WTC11 (cell line): ENCODE data around the gene RBFA. TPM values are rescaled to one million over a fixed set of nuclear protein-coding genes. Genes with fewer than 3 reads are reported as not detected.

Experiments
- ATAC-seq: fragments of 200-7000 bp; cut with Tn5 transposase; 2 replicates; pipeline ENCODE4 v1.10.0; 2021; ENCODE audit warnings: mild to moderate bottlenecking, moderate library complexity
- CTCF ChIA-PET: fragments of 300-600 bp; sonication (Branson Sonifier 250); formaldehyde crosslinking; loops from one replicate; lab custom pipeline; 2021; ENCODE audit warnings: antibody characterized with exemption; lab: Charles Lee
- POLR2A ChIA-PET: fragments of 350-600 bp; sonication (Branson Sonifier 250); formaldehyde crosslinking; loops from one replicate; lab custom pipeline; 2021; ENCODE audit warnings: antibody characterized with exemption; lab: Charles Lee
- DNase-seq: peaks from one replicate; pipeline ENCODE4 v3.0.0; 2021; ENCODE audit warnings: low spot score
- H3K27ac Mint-ChIP-seq: 2 replicates; pipeline ENCODE4 v1.8.0; 2021; ENCODE audit warnings: mixed read lengths
- H3K27me3 Mint-ChIP-seq: 2 replicates; pipeline ENCODE4 v1.8.0; 2021; ENCODE audit warnings: low read depth, mild to moderate bottlenecking, moderate library complexity, mixed read lengths
- H3K36me3 Mint-ChIP-seq: 2 replicates; pipeline ENCODE4 v1.8.0; 2021; ENCODE audit warnings: mixed read lengths
- H3K4me1 Mint-ChIP-seq: 2 replicates; pipeline ENCODE4 v1.8.0; 2022; ENCODE audit warnings: mixed read lengths
- H3K4me3 Mint-ChIP-seq: 2 replicates; pipeline ENCODE4 v1.8.0; 2021; ENCODE audit warnings: mild to moderate bottlenecking, moderate library complexity, mixed read lengths
- H3K9me3 Mint-ChIP-seq: 2 replicates; pipeline ENCODE4 v1.8.0; 2021; ENCODE audit warnings: mixed read lengths
- ARID4B ChIP-seq: sonication (generic); formaldehyde crosslinking; IDR thresholded peaks from 2 replicates; pipeline ENCODE4 v1.8.0; 2023; ENCODE audit warnings: missing genetic modification reagents, mild to moderate bottlenecking, borderline replicate concordance
- E2F1 ChIP-seq: sonication (generic); formaldehyde crosslinking; IDR thresholded peaks from 2 replicates; pipeline ENCODE4 v1.8.0; 2022; ENCODE audit warnings: mild to moderate bottlenecking, missing genetic modification reagents
- ETV6 ChIP-seq: sonication (generic); formaldehyde crosslinking; IDR thresholded peaks from 2 replicates; pipeline ENCODE4 v1.8.1; 2022; ENCODE audit warnings: mild to moderate bottlenecking, missing genetic modification reagents
- GABPB1 ChIP-seq: sonication (generic); formaldehyde crosslinking; IDR thresholded peaks from 2 replicates; pipeline ENCODE4 v1.8.1; 2023; ENCODE audit warnings: mild to moderate bottlenecking, missing genetic modification reagents
- IRF2 ChIP-seq: sonication (generic); formaldehyde crosslinking; IDR thresholded peaks from 2 replicates; pipeline ENCODE4 v1.8.0; 2022; ENCODE audit warnings: low read depth, missing genetic modification reagents, borderline replicate concordance
- NR3C1 ChIP-seq: sonication (generic); formaldehyde crosslinking; conservative IDR thresholded peaks from 2 replicates; pipeline ENCODE4 v1.8.1; 2023; ENCODE audit warnings: low read depth, mild to moderate bottlenecking, missing genetic modification reagents
- PRRX2 ChIP-seq: fragments of 250-450 bp; sonication (Bioruptor Pico); IDR thresholded peaks from 2 replicates; pipeline ENCODE4 v1.8.0; 2021; ENCODE audit warnings: mild to moderate bottlenecking
- ZNF138 ChIP-seq: sonication (generic); formaldehyde crosslinking; conservative IDR thresholded peaks from 2 replicates; pipeline ENCODE4 v1.8.1; 2022; ENCODE audit warnings: mild to moderate bottlenecking, moderate library complexity, missing genetic modification reagents
- ZNF281 ChIP-seq: sonication (generic); formaldehyde crosslinking; IDR thresholded peaks from 2 replicates; pipeline ENCODE4 v1.8.0; 2023; ENCODE audit warnings: mild to moderate bottlenecking, missing genetic modification reagents
- ZNF396 ChIP-seq: fragments of 250-450 bp; sonication (Bioruptor Pico); IDR thresholded peaks from 2 replicates; pipeline ENCODE4 v1.8.0; 2021; ENCODE audit warnings: mild to moderate bottlenecking, moderate library complexity, borderline replicate concordance
- ZNF425 ChIP-seq: fragments of 250-450 bp; sonication (Bioruptor Pico); conservative IDR thresholded peaks from 2 replicates; pipeline ENCODE4 v1.9.0; 2021; ENCODE audit warnings: mild to moderate bottlenecking
- total RNA-seq: library from RNA; stranded (reverse); gene quantifications from 3 replicates; pipeline ENCODE4 v1.2.3, GENCODE V29; 2021
- TF ChIP-seq, protein P1 (sequence below): sonication (generic); formaldehyde crosslinking; conservative IDR thresholded peaks from 2 replicates; pipeline ENCODE4 v1.8.1; 2022; ENCODE audit warnings: mild to moderate bottlenecking, missing genetic modification reagents
- TF ChIP-seq, protein P2 (sequence below): sonication (generic); formaldehyde crosslinking; IDR thresholded peaks from 2 replicates; pipeline ENCODE4 v1.8.1; 2022; ENCODE audit warnings: low read depth, missing genetic modification reagents, borderline replicate concordance
- TF ChIP-seq, protein P3 (sequence below): fragments of 250-450 bp; sonication (Bioruptor Pico); IDR thresholded peaks from 2 replicates; pipeline ENCODE4 v2.1.2; 2022; ENCODE audit warnings: mild to moderate bottlenecking, moderate library complexity
- TF ChIP-seq, protein P4 (sequence below): sonication (generic); formaldehyde crosslinking; IDR thresholded peaks from 2 replicates; pipeline ENCODE4 v1.8.0; 2022; ENCODE audit warnings: missing genetic modification reagents
- TF ChIP-seq, protein P5 (sequence below): sonication (generic); formaldehyde crosslinking; IDR thresholded peaks from 2 replicates; pipeline ENCODE4 v1.8.1; 2022; ENCODE audit warnings: missing genetic modification reagents, borderline replicate concordance

The RBFA gene
- total RNA-seq, 1 experiment from 2014 or later = 37.1 TPM

- TF ChIP-seq, protein P1, sequence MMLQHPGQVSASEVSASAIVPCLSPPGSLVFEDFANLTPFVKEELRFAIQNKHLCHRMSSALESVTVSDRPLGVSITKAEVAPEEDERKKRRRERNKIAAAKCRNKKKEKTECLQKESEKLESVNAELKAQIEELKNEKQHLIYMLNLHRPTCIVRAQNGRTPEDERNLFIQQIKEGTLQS (CRISPR knock-in tag) = no peak
- TF ChIP-seq, protein P2, sequence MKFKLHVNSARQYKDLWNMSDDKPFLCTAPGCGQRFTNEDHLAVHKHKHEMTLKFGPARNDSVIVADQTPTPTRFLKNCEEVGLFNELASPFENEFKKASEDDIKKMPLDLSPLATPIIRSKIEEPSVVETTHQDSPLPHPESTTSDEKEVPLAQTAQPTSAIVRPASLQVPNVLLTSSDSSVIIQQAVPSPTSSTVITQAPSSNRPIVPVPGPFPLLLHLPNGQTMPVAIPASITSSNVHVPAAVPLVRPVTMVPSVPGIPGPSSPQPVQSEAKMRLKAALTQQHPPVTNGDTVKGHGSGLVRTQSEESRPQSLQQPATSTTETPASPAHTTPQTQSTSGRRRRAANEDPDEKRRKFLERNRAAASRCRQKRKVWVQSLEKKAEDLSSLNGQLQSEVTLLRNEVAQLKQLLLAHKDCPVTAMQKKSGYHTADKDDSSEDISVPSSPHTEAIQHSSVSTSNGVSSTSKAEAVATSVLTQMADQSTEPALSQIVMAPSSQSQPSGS (CRISPR knock-in tag) = no peak
- no peak for TF ChIP-seq ARID4B (CRISPR knock-in tag)
- no peak for TF ChIP-seq ZNF425 (CRISPR knock-in tag)
- no peak for TF ChIP-seq IRF2
- TF ChIP-seq PRRX2 (CRISPR knock-in tag) = no peak
- no peak for TF ChIP-seq ZNF138 (CRISPR knock-in tag)
- TF ChIP-seq, protein P3, sequence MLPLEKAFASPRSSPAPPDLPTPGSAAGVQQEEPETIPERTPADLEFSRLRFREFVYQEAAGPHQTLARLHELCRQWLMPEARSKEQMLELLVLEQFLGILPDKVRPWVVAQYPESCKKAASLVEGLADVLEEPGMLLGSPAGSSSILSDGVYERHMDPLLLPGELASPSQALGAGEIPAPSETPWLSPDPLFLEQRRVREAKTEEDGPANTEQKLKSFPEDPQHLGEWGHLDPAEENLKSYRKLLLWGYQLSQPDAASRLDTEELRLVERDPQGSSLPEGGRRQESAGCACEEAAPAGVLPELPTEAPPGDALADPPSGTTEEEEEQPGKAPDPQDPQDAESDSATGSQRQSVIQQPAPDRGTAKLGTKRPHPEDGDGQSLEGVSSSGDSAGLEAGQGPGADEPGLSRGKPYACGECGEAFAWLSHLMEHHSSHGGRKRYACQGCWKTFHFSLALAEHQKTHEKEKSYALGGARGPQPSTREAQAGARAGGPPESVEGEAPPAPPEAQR = no peak
These were observed 25.7 kb downstream of the RBFA start (continued) for GRCh38 chr18:80059945-80060344.

DNA sequence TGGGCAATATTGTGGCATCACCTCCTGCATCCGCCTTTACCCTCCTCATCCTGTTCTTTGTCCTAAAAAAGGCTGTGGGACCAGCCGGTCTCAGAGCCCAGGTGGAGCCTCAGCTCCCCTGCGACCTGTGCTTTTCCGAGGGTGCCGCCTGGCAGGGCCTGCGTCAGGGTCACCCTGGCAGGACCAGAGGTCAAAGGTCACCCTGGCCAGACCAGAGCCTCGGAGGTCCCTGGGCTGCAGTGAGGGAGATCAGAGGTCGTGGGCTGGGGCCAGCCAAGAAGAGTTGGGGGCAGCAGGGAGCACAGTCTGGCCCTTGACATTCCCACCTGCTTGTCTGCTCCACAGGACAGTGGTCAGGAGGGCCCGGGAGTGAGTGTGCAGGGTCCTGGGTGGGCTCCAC, 31.5 kb downstream of the RBFA start:
- no peak for DNase-seq
- H3K27me3 Mint-ChIP-seq = no peaks in the 10 kb centered on the region; the same call in none of the 2 replicates
- POLR2A ChIA-PET = no interaction called here
- H3K4me1 Mint-ChIP-seq = no peaks in the 10 kb centered on the region
- no peak for ATAC-seq
- no peak overlapping the region for H3K4me3 Mint-ChIP-seq
- H3K9me3 Mint-ChIP-seq = peaks cover 26% of the 10 kb centered on the region
- peaks cover 24% of the 10 kb centered on the region for H3K36me3 Mint-ChIP-seq
- H3K27ac Mint-ChIP-seq = no peak overlapping the region
- CTCF ChIA-PET = interaction anchor here (0.5 kb wide), 1 partner anchor 131 kb away, joined by 3 read pairs; no protein-coding TSS in a partner anchor
- no peak for TF ChIP-seq NR3C1 (CRISPR knock-in tag)
- no peak for TF ChIP-seq ZNF396 (CRISPR knock-in tag)
- TF ChIP-seq, protein P4, sequence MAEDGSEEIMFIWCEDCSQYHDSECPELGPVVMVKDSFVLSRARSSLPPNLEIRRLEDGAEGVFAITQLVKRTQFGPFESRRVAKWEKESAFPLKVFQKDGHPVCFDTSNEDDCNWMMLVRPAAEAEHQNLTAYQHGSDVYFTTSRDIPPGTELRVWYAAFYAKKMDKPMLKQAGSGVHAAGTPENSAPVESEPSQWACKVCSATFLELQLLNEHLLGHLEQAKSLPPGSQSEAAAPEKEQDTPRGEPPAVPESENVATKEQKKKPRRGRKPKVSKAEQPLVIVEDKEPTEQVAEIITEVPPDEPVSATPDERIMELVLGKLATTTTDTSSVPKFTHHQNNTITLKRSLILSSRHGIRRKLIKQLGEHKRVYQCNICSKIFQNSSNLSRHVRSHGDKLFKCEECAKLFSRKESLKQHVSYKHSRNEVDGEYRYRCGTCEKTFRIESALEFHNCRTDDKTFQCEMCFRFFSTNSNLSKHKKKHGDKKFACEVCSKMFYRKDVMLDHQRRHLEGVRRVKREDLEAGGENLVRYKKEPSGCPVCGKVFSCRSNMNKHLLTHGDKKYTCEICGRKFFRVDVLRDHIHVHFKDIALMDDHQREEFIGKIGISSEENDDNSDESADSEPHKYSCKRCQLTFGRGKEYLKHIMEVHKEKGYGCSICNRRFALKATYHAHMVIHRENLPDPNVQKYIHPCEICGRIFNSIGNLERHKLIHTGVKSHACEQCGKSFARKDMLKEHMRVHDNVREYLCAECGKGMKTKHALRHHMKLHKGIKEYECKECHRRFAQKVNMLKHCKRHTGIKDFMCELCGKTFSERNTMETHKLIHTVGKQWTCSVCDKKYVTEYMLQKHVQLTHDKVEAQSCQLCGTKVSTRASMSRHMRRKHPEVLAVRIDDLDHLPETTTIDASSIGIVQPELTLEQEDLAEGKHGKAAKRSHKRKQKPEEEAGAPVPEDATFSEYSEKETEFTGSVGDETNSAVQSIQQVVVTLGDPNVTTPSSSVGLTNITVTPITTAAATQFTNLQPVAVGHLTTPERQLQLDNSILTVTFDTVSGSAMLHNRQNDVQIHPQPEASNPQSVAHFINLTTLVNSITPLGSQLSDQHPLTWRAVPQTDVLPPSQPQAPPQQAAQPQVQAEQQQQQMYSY (CRISPR knock-in tag) = no peak
- TF ChIP-seq E2F1 (CRISPR knock-in tag) = no peak
- no peak for TF ChIP-seq ETV6 (CRISPR knock-in tag)
- TF ChIP-seq GABPB1 = no peak
- TF ChIP-seq ZNF281 (CRISPR knock-in tag) = no peak
- TF ChIP-seq, protein P5, sequence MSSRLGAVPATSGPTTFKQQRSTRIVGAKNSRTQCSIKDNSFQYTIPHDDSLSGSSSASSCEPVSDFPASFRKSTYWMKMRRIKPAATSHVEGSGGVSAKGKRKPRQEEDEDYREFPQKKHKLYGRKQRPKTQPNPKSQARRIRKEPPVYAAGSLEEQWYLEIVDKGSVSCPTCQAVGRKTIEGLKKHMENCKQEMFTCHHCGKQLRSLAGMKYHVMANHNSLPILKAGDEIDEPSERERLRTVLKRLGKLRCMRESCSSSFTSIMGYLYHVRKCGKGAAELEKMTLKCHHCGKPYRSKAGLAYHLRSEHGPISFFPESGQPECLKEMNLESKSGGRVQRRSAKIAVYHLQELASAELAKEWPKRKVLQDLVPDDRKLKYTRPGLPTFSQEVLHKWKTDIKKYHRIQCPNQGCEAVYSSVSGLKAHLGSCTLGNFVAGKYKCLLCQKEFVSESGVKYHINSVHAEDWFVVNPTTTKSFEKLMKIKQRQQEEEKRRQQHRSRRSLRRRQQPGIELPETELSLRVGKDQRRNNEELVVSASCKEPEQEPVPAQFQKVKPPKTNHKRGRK = no peak
